HG03571 (cell line): ENCODE data around the gene STRAP.

Experiments used
- ATAC-seq: cut with Tn5 transposase; IDR thresholded peaks from one replicate; pipeline ENCODE4 v1.9.1; 2021; ENCODE audit not compliant: unreplicated experiment

Gene STRAP, protein sequence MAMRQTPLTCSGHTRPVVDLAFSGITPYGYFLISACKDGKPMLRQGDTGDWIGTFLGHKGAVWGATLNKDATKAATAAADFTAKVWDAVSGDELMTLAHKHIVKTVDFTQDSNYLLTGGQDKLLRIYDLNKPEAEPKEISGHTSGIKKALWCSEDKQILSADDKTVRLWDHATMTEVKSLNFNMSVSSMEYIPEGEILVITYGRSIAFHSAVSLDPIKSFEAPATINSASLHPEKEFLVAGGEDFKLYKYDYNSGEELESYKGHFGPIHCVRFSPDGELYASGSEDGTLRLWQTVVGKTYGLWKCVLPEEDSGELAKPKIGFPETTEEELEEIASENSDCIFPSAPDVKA

DNA sequence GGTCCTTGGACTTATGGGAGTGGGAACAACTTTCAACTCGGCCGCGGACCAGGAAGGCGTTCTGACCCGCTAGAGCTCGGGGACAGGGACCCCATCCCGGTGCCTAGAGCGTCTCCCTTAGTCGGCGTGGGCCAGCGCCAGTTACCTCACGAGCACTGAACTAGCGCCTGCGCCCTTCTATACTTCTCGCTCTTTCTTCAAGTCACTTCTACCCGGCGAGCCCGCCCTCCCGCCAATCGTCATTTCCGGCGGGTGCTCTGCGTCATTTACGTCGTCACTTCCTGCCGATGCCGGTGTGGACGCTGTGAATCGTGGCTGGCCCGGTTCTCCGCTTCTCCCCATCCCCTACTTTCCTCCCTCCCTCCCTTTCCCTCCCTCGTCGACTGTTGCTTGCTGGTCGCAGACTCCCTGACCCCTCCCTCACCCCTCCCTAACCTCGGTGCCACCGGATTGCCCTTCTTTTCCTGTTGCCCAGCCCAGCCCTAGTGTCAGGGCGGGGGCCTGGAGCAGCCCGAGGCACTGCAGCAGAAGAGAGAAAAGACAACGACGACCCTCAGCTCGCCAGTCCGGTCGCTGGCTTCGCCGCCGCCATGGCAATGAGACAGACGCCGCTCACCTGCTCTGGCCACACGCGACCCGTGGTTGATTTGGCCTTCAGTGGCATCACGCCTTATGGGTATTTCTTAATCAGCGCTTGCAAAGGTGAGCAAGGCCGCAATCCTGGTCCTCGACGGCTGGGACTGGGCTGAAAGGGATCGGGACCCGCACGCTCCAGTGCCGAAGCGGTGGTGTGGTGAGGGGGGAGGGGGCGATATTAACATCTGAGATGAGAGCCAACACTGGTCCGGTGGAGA lies at the start of gene STRAP:
Gene STRAP, plus strand, starts transcription at position 270 of the 854 bp plus-strand sequence. Its CDS starts 321 bp downstream, at position 591.
- peak; percentile 95 for ATAC-seq

DNA sequence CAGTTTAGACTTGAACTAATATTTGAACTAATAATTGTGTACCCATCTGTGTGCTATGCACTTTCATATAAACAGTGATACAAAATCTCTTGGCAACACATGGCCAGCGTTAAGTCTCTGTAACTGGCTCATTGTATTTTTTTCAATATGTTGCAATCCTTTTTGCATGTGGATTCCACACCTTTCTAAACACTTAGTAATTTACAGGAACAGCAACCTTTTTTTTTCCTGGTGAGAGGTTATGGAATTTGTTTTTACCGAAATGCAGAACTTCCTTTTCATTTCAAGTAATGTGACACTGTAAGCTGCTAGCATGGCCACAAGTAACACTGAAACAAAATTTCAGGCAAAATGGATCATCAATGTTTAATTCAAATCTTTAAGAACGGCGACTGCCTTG lies 47.6 kb upstream of the STRAP start:
- no peak for ATAC-seq

DNA sequence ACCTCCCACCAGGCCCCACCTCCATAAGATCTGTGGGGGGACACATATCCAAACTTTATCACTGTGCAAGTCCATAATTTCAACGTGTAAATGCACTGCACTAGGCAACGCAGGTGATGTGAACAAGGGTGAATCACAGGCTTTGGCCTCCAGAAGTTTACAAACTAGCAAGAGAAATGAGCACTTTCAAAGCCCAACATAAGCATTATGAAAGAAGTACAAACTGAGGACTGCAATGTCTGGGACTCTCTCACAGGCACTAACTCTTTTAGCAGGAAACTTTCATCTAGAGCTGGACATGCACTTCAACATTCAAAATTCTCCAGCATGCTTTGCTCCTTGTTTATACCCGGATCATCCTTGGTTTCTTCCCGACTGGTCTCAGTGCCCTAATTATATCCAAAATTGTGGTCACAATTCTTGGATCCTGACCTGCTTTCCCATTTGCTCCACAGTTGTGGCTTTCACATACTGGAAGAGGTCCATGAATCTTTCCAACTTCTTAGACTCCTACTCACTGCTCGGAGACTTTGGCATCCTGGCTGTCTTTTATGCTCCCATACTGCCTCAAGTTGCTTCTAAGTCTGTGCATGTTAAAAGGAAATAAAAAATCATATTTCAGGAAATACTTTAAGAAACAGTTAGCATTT lies 44.9 kb upstream of the STRAP start:
- no peak for ATAC-seq

DNA sequence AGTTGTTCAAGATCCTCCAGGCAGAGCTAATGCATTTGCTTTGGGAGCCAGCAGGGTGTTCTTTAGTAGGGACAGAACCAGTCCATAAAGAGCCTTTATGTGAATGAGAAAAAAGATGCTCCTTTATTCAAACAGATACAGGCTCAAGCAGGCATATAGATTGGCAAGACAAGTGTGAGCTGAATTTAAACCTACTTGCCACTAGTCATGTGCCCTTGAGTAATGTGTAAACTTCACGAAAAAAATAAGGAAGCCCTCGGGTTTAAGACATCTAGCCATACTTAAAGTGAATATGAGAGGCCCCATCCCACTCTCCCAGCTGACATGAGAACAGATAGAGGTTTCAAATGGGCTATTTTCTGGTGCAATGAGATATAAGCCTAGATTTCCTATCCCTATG lies 43.1 kb upstream of the STRAP start:
- ATAC-seq = no peak

DNA sequence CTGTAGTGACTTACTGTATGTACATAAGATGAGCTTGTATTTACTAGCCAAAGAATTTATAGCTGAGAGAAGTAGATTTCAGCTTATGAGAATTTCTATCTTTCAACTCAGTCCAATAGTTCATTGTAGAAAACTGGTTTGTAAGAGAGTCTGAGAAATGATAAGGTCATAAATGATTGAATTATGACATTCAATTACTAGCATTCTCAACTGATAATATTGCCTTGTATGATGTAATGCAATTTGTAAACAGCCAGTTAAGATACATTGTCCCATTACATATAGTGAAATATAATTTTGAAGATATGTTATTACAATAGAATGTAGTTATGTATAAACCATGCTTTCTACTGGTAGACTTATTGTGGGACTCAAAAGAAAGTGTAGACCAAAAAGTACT lies 42.5 kb upstream of the STRAP start:
- no peak for ATAC-seq

DNA sequence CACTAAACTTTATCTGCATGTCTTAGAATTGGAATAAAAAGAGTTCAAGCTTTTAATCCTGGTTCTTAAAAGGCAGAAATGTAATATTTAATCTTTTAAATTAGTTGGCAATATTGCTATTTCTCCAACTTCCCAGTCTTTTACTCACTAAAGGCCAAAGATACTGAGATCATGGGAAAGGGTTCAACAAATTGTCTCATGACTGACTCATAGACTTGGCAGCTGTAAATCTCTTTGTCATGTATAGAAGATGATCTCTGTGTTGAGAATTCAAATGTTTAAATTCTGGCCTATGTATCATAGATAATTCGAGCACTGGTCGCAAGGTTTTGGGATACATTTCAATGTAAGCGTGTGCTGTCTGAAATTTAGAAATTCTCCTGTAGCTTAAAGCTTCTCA lies 40.1 kb upstream of the STRAP start:
- no peak for ATAC-seq

DNA sequence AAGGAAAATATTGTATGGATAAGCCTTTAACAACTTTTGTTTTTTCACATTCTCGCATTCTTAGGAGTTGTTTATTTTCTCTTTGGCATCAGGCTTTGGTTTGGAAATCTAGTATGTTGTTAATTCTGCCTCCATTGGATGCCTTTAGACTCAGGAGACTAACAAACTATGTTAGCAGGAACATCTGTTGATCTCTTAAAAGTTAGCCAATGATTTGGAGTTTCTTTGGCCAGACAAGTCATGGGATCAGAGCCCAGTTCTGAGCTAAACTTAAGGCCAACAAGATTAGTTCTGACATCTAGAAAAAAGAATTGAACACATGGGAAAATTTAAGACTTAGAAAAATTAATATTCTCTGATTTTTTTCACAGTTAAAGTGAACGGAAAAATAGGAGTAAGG lies 35.3 kb upstream of the STRAP start:
- no peak for ATAC-seq

DNA sequence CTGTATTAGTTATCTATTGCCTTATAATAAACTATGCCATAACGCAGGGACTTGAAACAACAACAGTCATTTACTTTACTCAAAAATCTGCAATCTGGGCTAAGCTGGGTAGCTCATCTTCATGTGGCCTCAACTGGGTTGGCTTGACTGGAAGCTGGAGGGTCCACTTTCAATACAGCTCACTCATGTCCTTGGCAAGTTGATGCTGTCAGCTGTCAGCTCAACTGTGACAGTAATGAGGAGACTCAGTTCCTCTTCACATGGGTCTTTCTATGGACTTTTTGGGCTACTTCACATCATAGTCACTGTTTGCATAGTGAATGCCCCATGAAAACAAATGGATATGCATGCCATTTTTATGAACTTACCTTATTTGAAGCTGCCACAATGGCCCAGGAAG lies 33.6 kb upstream of the STRAP start:
- no peak for ATAC-seq

DNA sequence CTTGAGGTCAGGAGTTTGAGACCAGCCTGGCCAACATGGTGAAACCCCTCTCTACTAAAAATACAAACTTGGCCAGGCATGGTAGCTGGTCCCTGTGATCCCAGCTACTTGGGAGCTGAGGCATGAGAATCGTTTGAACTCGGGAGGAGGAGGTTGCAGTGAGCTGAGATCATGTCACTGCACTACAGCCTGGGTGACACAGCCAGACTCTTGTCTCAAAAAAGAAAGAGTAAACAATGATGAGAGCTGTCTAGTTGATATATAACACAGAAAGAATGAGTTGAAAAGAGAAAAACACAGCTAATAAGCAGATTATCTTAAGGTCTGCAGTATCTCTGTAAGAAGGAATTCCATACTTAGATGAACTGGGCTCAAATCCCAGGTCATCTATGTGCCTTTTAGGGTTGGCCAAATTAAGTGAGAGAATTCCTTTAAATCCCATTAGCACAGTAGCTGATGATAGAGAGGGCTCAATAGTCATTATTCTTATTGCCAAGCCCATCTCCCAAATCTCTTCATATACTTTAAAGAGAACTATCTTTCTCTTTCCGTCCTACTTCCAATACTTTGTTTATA lies 31.1 kb upstream of the STRAP start:
- ATAC-seq = no peak

DNA sequence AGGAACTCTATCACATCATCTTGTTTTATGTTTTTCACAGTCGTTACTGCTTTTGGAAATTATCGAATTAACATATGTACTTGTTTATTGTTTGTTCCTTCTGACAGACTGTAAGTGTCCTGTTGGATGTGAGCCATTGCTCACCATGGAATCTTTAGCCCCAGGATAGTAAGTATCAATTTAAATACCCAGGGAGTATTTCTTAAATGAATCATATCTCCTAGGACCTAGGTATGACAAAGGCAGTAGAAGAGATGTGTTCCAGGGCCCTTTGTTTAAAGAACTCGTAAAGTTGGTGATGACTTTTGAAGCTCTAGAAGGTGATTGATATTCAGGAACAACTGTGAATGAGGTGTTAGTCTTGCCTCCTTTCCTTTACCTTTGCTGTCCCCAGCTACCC lies 30.3 kb upstream of the STRAP start:
- no peak for ATAC-seq

DNA sequence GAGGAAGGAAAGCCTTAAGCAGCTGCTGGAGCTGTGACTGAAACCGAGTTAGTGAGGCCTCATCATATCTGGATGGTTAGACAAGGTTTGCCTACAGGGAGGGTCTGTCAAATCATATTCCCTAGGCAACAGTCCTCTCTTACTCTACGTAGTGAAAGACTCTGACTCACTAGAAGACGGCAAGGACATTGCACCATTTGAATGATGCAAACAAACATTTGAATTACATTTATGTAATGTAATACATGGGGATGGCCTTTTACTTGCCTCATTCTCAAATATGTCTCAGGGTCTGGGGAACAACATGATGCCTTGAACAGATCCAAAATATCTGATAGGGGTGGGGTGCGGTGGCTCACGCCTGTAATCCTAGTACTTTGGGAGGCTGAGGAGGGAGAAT lies 29.8 kb upstream of the STRAP start:
- ATAC-seq = no peak

DNA sequence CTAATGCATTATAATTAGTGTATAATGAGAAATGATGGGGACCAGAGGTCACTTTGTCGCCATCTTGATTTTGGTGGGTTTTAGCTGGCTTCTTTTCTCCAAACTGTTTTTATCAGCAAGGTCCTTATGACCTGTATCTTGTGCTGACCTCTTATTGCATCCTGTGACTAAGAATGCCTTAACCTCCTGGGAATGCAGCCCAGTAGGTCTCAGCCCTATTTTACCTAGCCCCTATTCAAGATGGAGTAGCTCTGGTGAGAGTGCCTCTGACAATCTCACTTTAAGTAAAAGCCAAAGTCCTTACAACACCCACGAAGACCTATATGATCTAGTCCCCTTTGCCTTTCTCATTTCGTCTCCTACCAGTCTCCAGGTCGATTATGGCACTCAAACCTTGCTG lies 28.3 kb upstream of the STRAP start:
- no peak for ATAC-seq

DNA sequence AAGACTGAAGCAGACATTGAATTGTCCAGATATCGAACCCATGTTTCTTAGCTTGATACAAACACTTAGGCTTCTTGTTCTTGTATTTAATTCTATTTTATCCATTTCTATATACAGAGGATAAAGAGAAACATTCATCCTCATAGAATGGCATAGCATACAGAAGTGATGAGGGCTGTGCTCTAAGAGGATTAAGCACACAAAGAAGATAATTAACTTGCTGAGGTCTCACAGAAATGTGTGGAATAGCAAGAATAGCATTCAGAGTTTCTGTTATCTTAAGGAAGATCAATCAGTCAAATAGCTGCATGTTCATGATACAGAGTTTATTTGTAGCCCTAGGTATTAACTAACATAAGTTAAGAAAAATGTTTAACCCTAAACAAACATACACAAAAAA lies 27.3 kb upstream of the STRAP start:
- ATAC-seq = no peak

DNA sequence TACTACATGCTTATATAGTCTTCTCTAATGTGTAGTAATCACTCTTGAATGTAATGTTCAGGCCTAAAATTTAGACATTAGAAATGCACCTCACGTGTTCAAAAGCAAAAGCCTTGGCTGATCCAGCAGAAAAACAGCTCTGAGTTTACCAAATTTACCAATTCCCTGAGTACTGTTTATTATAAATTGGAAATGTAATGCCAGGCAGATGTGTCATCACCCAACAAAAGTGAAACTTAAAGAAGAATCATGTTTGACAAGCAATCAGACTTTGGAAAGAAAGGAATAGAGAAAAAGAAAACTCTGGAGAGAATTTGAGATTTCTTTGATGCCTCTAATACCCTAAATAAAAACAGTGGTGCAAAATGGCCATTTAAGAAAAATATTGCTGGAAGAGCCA lies 26.5 kb upstream of the STRAP start:
- no peak for ATAC-seq

DNA sequence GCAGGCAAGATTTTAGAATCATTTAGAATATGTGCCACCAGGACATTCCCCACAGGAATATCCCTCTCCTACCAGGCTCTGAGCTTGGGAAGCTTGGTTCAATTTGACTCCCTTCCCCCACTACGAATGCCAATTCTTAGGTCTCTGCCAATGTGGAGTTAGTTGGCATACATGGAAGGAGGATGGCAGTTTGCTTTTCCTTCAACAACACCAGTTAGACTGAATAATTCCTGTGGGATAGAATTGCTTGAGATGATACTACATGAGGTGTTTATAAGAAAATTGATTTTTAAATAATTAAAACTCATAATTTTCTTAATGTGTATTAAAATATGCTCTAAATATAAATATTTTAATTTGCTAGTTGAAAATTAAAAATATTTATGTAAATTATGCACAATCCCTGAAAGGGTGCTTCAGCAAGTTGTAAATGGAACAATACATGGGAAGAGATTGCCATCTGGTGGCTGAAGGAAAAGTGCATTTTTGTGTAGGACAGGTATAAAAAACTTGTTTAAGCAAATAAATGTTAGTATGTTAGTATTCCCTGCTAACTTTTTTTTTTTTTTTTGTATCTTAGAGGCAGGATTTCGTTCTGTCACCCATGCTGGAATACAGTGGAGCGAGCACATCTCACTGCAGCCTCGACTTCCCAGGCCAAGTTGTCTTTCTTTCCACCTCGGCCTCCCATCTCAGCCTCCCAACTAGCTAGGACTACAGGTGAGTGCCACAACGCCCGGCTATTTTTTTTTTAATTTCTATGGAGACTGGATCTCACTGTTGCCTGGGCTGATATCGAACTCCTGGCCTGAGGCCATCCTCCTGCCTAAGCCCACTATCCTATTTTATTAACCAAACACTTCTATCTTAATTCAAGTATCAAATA lies 25.8 kb upstream of the STRAP start:
- no peak for ATAC-seq

DNA sequence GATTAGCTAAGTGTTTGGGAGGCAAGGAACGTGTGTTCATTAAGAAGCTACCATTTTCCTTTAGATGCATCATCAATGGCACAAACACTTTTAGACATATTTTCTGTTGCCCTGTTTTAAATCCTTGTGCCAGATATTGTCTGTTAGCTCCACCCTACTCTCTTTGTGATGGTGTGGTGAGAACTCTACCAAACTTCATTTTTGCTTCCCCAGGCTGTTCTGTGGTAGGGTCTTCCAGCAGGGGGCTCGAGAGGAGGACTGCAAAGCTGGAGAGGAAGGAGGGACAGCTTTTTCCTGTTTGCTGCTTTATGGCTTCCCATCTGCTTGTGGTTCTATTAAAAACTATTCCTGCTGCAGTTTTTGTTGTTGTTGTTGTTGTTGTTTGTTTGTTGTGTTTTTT lies 23.8 kb upstream of the STRAP start:
- ATAC-seq = no peak

DNA sequence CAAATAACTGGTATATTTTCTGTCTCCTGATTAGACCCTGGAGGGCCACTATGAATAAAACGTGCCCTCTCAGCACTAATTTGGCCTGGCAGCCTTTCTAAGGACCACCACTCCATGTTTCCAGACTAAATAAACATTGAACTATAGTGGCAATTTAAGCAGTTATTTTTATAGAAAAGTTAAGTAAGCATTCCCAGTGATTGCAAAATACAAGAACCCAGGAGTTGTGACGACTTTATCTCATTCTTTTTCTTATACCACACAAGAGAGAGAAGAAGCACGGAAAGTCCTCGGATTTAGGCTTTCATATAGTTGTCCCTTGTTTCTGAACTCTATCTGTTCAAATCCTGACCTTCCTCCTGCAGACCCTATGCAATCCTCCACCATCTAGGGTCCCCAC lies 23.1 kb upstream of the STRAP start:
- no peak for ATAC-seq

DNA sequence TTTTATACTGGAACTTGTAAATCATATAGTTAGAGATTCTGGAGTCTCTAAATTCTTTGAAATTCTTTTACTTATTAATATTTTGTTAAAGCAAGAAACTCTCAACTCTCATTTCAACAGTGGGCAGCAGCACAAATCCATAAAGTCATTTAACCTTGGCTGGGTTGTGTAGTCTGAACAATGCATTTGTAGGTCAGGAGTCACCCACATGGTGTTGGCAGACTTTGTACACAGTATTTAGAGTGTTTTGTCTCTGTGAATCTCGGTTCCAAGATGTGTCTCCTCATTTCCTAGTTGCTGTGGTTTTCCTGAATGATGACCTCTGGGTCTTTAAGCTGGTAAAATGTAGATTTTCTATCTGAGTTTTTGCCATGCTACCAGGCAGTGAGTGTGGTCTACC lies 20.8 kb upstream of the STRAP start:
- no peak for ATAC-seq

DNA sequence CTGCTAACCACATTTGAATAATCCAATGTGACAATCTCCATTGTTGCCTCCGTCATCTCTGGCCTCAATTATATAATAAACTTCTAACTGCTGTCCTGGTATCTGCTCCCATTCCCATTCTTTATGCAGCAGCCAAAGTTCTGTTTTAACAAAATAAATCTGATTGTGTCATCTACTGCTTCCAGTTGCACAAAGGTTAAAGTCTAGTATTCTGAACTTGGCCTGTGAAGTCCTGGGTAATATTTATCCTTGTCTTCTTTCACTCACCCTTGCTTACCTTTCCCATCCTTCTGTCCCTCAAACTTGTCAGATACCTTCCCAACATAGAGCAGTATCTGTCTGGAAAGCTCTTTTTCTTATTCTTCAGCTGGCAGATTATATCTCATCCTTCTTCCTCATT lies 19.3 kb upstream of the STRAP start:
- ATAC-seq = no peak

DNA sequence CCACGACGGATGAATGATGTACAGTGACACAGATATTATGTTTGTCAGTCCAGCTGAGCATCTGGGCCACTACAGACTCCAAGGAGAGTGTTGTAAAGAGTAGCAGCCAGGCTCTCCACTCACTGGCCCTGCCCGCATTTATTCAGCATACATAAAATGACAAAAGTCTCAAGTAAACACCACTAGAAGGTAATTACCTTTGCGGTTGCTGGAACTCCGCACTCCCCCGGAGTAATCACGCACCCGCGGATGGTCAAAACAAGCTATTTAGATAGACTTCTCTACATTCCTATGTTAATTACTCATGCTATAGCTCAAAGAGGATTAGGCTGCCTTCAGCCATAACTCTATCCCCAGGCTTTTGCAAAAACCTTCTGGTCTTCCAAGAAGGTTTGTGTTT lies 18.8 kb upstream of the STRAP start:
- no peak for ATAC-seq

DNA sequence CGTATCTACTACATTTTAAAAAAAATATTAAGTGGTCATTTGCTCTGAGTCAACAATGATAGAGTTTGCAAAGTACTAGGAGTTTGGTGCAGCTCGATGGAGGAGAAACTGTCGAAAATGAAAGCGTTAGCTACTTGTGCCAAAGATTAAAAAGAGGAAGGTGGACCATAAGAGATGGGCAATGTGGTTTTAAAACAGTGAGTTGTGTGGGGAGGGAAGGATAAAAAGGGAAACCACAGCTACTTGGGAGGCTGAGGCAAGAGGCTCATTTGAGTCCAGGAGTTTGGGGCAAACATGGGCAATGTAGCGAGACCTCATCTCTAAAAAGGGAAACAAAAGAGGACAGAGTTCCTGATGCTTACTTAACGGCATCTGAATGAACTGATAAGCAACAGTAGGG lies 18.2 kb upstream of the STRAP start:
- ATAC-seq = peak; percentile 94
